H1 (cell line): ENCODE data around the gene ABHD1. TPM values are rescaled to one million over a fixed set of nuclear protein-coding genes. Genes with fewer than 3 reads are reported as not detected.

Experiments
- CTCF ChIA-PET: fragments of 300-600 bp; sonication (Branson Sonifier 250); formaldehyde crosslinking; loops from one replicate; lab custom pipeline; 2021; ENCODE audit not compliant: partially characterized antibody; lab: Charles Lee
- POLR2A ChIA-PET: fragments of 300-600 bp; sonication (Branson Sonifier 250); formaldehyde crosslinking; loops from one replicate; lab custom pipeline; 2021; ENCODE audit warnings: inconsistent platforms; ENCODE audit not compliant: partially characterized antibody; lab: Charles Lee
- DNase-seq, 2 experiments: peaks; one replicate each; pipeline versions ENCODE4 v3.0.0 to v3.0.0-alpha.2; 2010 to 2022; ENCODE audit warnings: low spot score in 2 of 2, low read depth in 1 of 2, mixed read lengths in 1 of 2
- FAIRE-seq: peaks from 2 replicates; lab custom pipeline; 2011; peaks lifted over from hg19 to GRCh38; lab: Jason Lieb, UNC
- H2AFZ ChIP-seq: 2 replicates; pipeline ENCODE4 v1.8.1; 2012; ENCODE audit warnings: low read length, inconsistent platforms
- H2AK5ac ChIP-seq: 2 replicates; pipeline ENCODE4 v1.6.1; 2013; ENCODE audit warnings: low read depth, low read length
- H2BK120ac ChIP-seq: replicated peaks from 2 replicates; pipeline ENCODE3; 2013; ENCODE audit warnings: low read depth, low read length, inconsistent platforms
- H2BK12ac ChIP-seq: 2 replicates; pipeline ENCODE4 v1.6.1; 2013; ENCODE audit warnings: low read depth, low read length
- H2BK15ac ChIP-seq: 2 replicates; pipeline ENCODE4 v1.6.1; 2013; ENCODE audit warnings: low read length
- H2BK20ac ChIP-seq: 2 replicates; pipeline ENCODE4 v1.6.1; 2013; ENCODE audit warnings: low read length
- H2BK5ac ChIP-seq: 2 replicates; pipeline ENCODE4 v1.6.1; 2013; ENCODE audit warnings: low read depth, low read length
- H3K14ac ChIP-seq: 2 replicates; pipeline ENCODE4 v1.6.1; 2013; ENCODE audit warnings: inconsistent platforms; ENCODE audit not compliant: insufficient read length
- H3K18ac ChIP-seq: 2 replicates; pipeline ENCODE4 v1.6.1; 2013; ENCODE audit warnings: low read length; ENCODE audit errors: extremely low read depth
- H3K23ac ChIP-seq: 2 replicates; pipeline ENCODE4 v1.6.1; 2013; ENCODE audit warnings: inconsistent platforms; ENCODE audit not compliant: insufficient read length
- H3K23me2 ChIP-seq: 2 replicates; pipeline ENCODE4 v1.6.1; 2013; ENCODE audit warnings: low read depth, low read length
- H3K27ac ChIP-seq: 2 replicates; pipeline ENCODE4 v1.6.1; 2011; ENCODE audit warnings: low read depth, low read length, inconsistent platforms
- H3K27me3 ChIP-seq, 4 experiments: replicated peaks in 1 of 4; 1 replicate in 1 of 4; 2 replicates in 3 of 4; pipeline versions ENCODE4 v1.6.1 to v1.8.1; 2011 to 2013; ENCODE audit warnings: low read length in 3 of 4, mild to moderate bottlenecking in 3 of 4, inconsistent platforms in 2 of 4, mixed read lengths in 2 of 4, moderate library complexity in 1 of 4; ENCODE audit not compliant: control insufficient read depth in 3 of 4, insufficient read depth in 3 of 4; ENCODE audit errors: extremely low read depth in 1 of 4
- H3K36me3 ChIP-seq, 4 experiments: 2 replicates each; pipeline versions ENCODE4 v1.6.1 to v1.8.1; 2011 to 2013; ENCODE audit warnings: mild to moderate bottlenecking in 4 of 4, low read length in 3 of 4, moderate library complexity in 2 of 4, control low read depth in 1 of 4, inconsistent platforms in 1 of 4; ENCODE audit not compliant: insufficient read depth in 4 of 4, control insufficient read depth in 2 of 4
- H3K4ac ChIP-seq: replicated peaks from 2 replicates; pipeline ENCODE3; 2013; ENCODE audit warnings: low read length, low read depth, mixed read lengths, inconsistent platforms; ENCODE audit not compliant: insufficient read length
- H3K4me1 ChIP-seq, 4 experiments: replicated peaks in 1 of 4; 1 replicate in 1 of 4; 2 replicates in 3 of 4; pipeline versions ENCODE4 v1.6.1 to v1.8.1; 2011 to 2013; ENCODE audit warnings: low read length in 3 of 4, inconsistent platforms in 2 of 4, mixed read lengths in 1 of 4; ENCODE audit not compliant: insufficient read depth in 4 of 4, control insufficient read depth in 3 of 4
- H3K4me2 ChIP-seq, 2 experiments: 2 replicates each; pipeline versions ENCODE4 v1.6.1 to v1.8.1; 2011 to 2013; ENCODE audit warnings: low read depth in 2 of 2, low read length in 2 of 2, control low read depth in 1 of 2, inconsistent platforms in 1 of 2, mild to moderate bottlenecking in 1 of 2; ENCODE audit not compliant: insufficient read depth in 1 of 2
- H3K4me3 ChIP-seq, 4 experiments: fragments of 200-600, 300-600 bp in 1 of 4; sonication (generic), shearing (Covaris generic), sonication (Bioruptor Twin) in 1 of 4; 2 replicates each; pipeline versions ENCODE4 v1.5.1 to v1.8.1; 2011 to 2016; ENCODE audit warnings: low read length in 4 of 4, low read depth in 3 of 4, control low read depth in 2 of 4, inconsistent platforms in 2 of 4, mild to moderate bottlenecking in 2 of 4, mixed read lengths in 1 of 4, moderate library complexity in 1 of 4; ENCODE audit not compliant: insufficient read depth in 2 of 4; ENCODE audit errors: extremely low read depth in 1 of 4
- H3K56ac ChIP-seq: replicated peaks from 2 replicates; pipeline ENCODE3; 2013; ENCODE audit warnings: low read depth, mild to moderate bottlenecking, mixed read lengths, low read length, inconsistent platforms; ENCODE audit not compliant: insufficient read length
- H3K79me1 ChIP-seq: 2 replicates; pipeline ENCODE4 v1.6.1; 2013; ENCODE audit warnings: low read depth, low read length, control low read depth
- H3K79me2 ChIP-seq, 2 experiments: 2 replicates each; pipeline versions ENCODE4 v1.6.1 to v1.8.1; 2012 to 2013; ENCODE audit warnings: low read length in 2 of 2, mild to moderate bottlenecking in 2 of 2, inconsistent platforms in 1 of 2; ENCODE audit not compliant: insufficient read depth in 2 of 2, control insufficient read depth in 1 of 2
- H3K9ac ChIP-seq, 4 experiments: replicated peaks in 1 of 4; 1 replicate in 1 of 4; 2 replicates in 3 of 4; pipeline versions ENCODE4 v1.6.1 to v1.8.1; 2011 to 2013; ENCODE audit warnings: low read depth in 3 of 4, low read length in 3 of 4, control low read depth in 2 of 4, mild to moderate bottlenecking in 2 of 4, moderate library complexity in 2 of 4, inconsistent platforms in 1 of 4; ENCODE audit errors: extremely low read depth in 1 of 4
- H3K9me3 ChIP-seq, 2 experiments: 2 replicates each; pipeline versions ENCODE4 v1.6.1 to v1.8.1; 2012 to 2013; ENCODE audit warnings: mild to moderate bottlenecking in 2 of 2, moderate library complexity in 2 of 2, control low read depth in 1 of 2, inconsistent platforms in 1 of 2, low read depth in 1 of 2, low read length in 1 of 2, mixed read lengths in 1 of 2; ENCODE audit not compliant: insufficient read depth in 2 of 2
- H4K20me1 ChIP-seq, 2 experiments: replicated peaks in 1 of 2; 2 replicates each; pipeline versions ENCODE3 to v1.8.1; 2011 to 2013; ENCODE audit warnings: inconsistent platforms in 2 of 2, low read length in 2 of 2, mild to moderate bottlenecking in 1 of 2; ENCODE audit not compliant: insufficient read depth in 2 of 2, control insufficient read depth in 1 of 2
- H4K5ac ChIP-seq: 2 replicates; pipeline ENCODE4 v1.6.1; 2013; ENCODE audit warnings: low read length, low read depth, mixed read lengths, inconsistent platforms; ENCODE audit not compliant: insufficient read length
- H4K8ac ChIP-seq: 2 replicates; pipeline ENCODE4 v1.8.0; 2013; ENCODE audit warnings: mild to moderate bottlenecking, moderate library complexity, low read length, inconsistent platforms; ENCODE audit not compliant: insufficient read depth; ENCODE audit errors: extremely low read depth
- H4K91ac ChIP-seq: replicated peaks from 2 replicates; pipeline ENCODE3; 2013; ENCODE audit warnings: low read length, mixed read lengths, inconsistent platforms; ENCODE audit not compliant: insufficient read length
- CEBPB ChIP-seq: IDR thresholded peaks from 2 replicates; pipeline ENCODE4 v1.6.1; 2012; ENCODE audit warnings: low read depth, low read length
- WGBS, 2 experiments: shearing (Covaris generic) in 1 of 2; methylation state at CpG; one replicate each; pipeline versions ENCODE4 v1.1.6 to v1.1.7; 2013 to 2015; ENCODE audit warnings: low lambda C conversion rate in 2 of 2, mixed read lengths in 2 of 2, inconsistent platforms in 1 of 2, low coverage in 1 of 2, missing lambda C conversion rate in 1 of 2; ENCODE audit not compliant: insufficient replicate concordance in 2 of 2, insufficient coverage in 1 of 2, insufficient read length in 1 of 2; ENCODE audit errors: extremely low coverage in 1 of 2, missing lambda C conversion rate in 1 of 2; 5-methylcytosine and 5-hydroxymethylcytosine counted together
- polyA plus RNA-seq, 7 experiments: library from polyadenylated mRNA; depleted of rRNA in 3 of 7; stranded (reverse) in 5 of 7; unstranded in 2 of 7; fragments of >200 nt in 5 of 7; fragments of 200-250 nt in 2 of 7; gene quantifications; 1 replicate in 5 of 7; 2 replicates in 1 of 7; 4 replicates in 1 of 7; pipeline versions ENCODE4 v1.2.1 to v1.2.3, GENCODE V29; 2011 to 2013; ENCODE audit warnings: missing spikeins in 2 of 7, mixed read lengths in 2 of 7
- total RNA-seq: library from RNA; stranded (reverse); fragmentation: NEBNext Ultra II Directional; extraction: Animal tissue kit (Norgen Biotek cat#: 25700); gene quantifications from 2 replicates; pipeline ENCODE4 v1.2.1, GENCODE V29; 2021

ABHD1 gene
- total and polyA plus RNA-seq, 2 of the 8 experiments (the other 6 are each of a cell fraction or from before 2014, with no cell fraction given): 0.20 to 1.1 TPM

- no peak overlapping the region for H4K8ac ChIP-seq
- no peak overlapping the region for H3K4me2 ChIP-seq
- no peak overlapping the region for H3K18ac ChIP-seq
- DNase-seq (no peak), FAIRE-seq (no peak)
- 80% methylated on average over 6 of the region's 6 CpGs; no CpG with 5 or more reads in 1 of the 2 experiments for WGBS, 2 experiments
- H3K79me2 ChIP-seq: no peaks in the 10 kb centered on the region
- no peak overlapping the region for H2BK20ac ChIP-seq
- H4K91ac ChIP-seq: no peak overlapping the region
- H3K23ac ChIP-seq: no peak overlapping the region
- H3K4ac ChIP-seq: no peak overlapping the region
- H2AFZ ChIP-seq: no peak overlapping the region
- H3K36me3 ChIP-seq: no peaks in the 10 kb centered on the region
- no peaks in the 10 kb centered on the region; the same call in 1 of the 2 replicates for H3K79me1 ChIP-seq
- no peak overlapping the region for H3K9ac ChIP-seq
- no peak overlapping the region for H2BK12ac ChIP-seq
- H2BK120ac ChIP-seq: no peak overlapping the region
- peaks cover 1 to 6% of the 10 kb centered on the region in 2 experiments for H4K20me1 ChIP-seq
- no peaks in the 10 kb centered on the region for H3K23me2 ChIP-seq
- H2AK5ac ChIP-seq: no peak overlapping the region
- H3K14ac ChIP-seq: no peak overlapping the region
- H3K4me3 ChIP-seq: no peak overlapping the region
- CTCF ChIA-PET: interaction anchor here (0.7 to 12.7 kb wide), 13 partner anchors 8 to 188 kb away, joined by 3 to 120 read pairs (median 4); partner anchors contain the start of gene PREB
- no peak overlapping the region for H2BK15ac ChIP-seq
- H3K56ac ChIP-seq: no peak overlapping the region
- POLR2A ChIA-PET: interaction anchor here (1.1 to 1.5 kb wide), 3 partner anchors 21 to 129 kb away, joined by 3 to 6 read pairs (median 4); no protein-coding TSS in a partner anchor
- H2BK5ac ChIP-seq: no peak overlapping the region
- no peak overlapping the region for H3K27ac ChIP-seq
- no peak for TF ChIP-seq CEBPB
- H3K9me3 ChIP-seq: no peaks in the 10 kb centered on the region
- H4K5ac ChIP-seq: no peak overlapping the region
- peaks cover 0 to 2% (median under 1%) of the 10 kb centered on the region in 4 experiments; a peak in 2 of 7 replicates for H3K4me1 ChIP-seq
- H3K27me3 ChIP-seq: no peaks in the 10 kb centered on the region
Measured at GRCh38 chr2:27093430-27094352, 29.9 kb upstream of the ABHD1 start.
